CD14-positive monocyte (primary cell): ENCODE measurements around the gene SUGCT. TPM values are rescaled to one million over a fixed set of nuclear protein-coding genes. Genes with fewer than 3 reads are reported as not detected.

Experiments used
- DNase-seq, 3 donors: peaks; one replicate each; pipeline ENCODE4 v3.0.0-alpha.2; 2011 to 2022
- H2AFZ ChIP-seq: 2 replicates; pipeline ENCODE4 v1.6.0; 2012; ENCODE audit warnings: mild to moderate bottlenecking, low read depth, low read length, inconsistent platforms; ENCODE audit not compliant: insufficient read depth, poor library complexity, severe bottlenecking
- H3K27ac ChIP-seq, 2 donors: 1 replicate in 1 of 2; 2 replicates in 1 of 2; pipeline ENCODE4 v1.5.1; 2012 to 2013; ENCODE audit warnings: low read length in 2 of 2, control low read depth in 1 of 2, inconsistent platforms in 1 of 2, low read depth in 1 of 2, mild to moderate bottlenecking in 1 of 2
- H3K27me3 ChIP-seq, 2 donors: one replicate each; pipeline versions ENCODE4 v1.6.0 to v1.6.1; 2011 to 2013; ENCODE audit warnings: low read length in 2 of 2; ENCODE audit not compliant: control insufficient read depth in 2 of 2, insufficient read depth in 2 of 2
- H3K36me3 ChIP-seq, 2 donors: replicated peaks in 1 of 2; 1 replicate in 1 of 2; 2 replicates in 1 of 2; pipeline versions ENCODE4 v1.5.1 to v1.6.1; 2012 to 2013; ENCODE audit warnings: low read length in 2 of 2, control low read depth in 1 of 2, inconsistent platforms in 1 of 2, mild to moderate bottlenecking in 1 of 2; ENCODE audit not compliant: insufficient read depth in 2 of 2, control insufficient read depth in 1 of 2
- H3K4me1 ChIP-seq, 2 donors: 1 replicate in 1 of 2; 2 replicates in 1 of 2; pipeline versions ENCODE4 v1.5.1 to v1.6.1; 2012 to 2013; ENCODE audit warnings: low read length in 2 of 2, control low read depth in 1 of 2, inconsistent platforms in 1 of 2, mild to moderate bottlenecking in 1 of 2, moderate library complexity in 1 of 2; ENCODE audit not compliant: insufficient read depth in 2 of 2, control insufficient read depth in 1 of 2
- H3K4me2 ChIP-seq: replicated peaks from 2 replicates; pipeline ENCODE3; 2012; ENCODE audit warnings: low read length, moderate library complexity, mild to moderate bottlenecking; ENCODE audit not compliant: poor library complexity, severe bottlenecking; ENCODE audit errors: extremely low read depth
- H3K4me3 ChIP-seq, 3 experiments: fragments of 200-600 bp in 1 of 3; sonication (generic) in 1 of 3; replicated peaks in 1 of 3; 1 replicate in 2 of 3; 2 replicates in 1 of 3; pipeline ENCODE4 v1.5.1; 2011 to 2013; ENCODE audit warnings: low read length in 3 of 3, mild to moderate bottlenecking in 3 of 3, control low read depth in 2 of 3, low read depth in 2 of 3, inconsistent platforms in 1 of 3, moderate library complexity in 1 of 3
- H3K79me2 ChIP-seq: 2 replicates; pipeline ENCODE4 v1.6.0; 2012; ENCODE audit warnings: mild to moderate bottlenecking, control low read depth, inconsistent platforms, low read length, moderate library complexity; ENCODE audit not compliant: insufficient read depth
- H3K9ac ChIP-seq: 2 replicates; pipeline ENCODE4 v1.6.0; 2017; ENCODE audit warnings: low read length, mild to moderate bottlenecking; ENCODE audit not compliant: insufficient read depth, poor library complexity, severe bottlenecking
- H3K9me3 ChIP-seq, 2 donors: replicated peaks in 1 of 2; 1 replicate in 1 of 2; 2 replicates in 1 of 2; pipeline versions ENCODE4 v1.5.1 to v1.6.1; 2012 to 2013; ENCODE audit warnings: low read length in 2 of 2, control low read depth in 1 of 2; ENCODE audit not compliant: control insufficient read depth in 1 of 2, insufficient read depth in 1 of 2
- H4K20me1 ChIP-seq: 2 replicates; pipeline ENCODE4 v1.6.0; 2012; ENCODE audit warnings: mild to moderate bottlenecking, low read length, control low read depth, moderate library complexity; ENCODE audit not compliant: insufficient read depth
- H3K27ac Mint-ChIP-seq, 7 donors: one replicate each; pipeline ENCODE4 v1.8.0; 2020; ENCODE audit warnings: mild to moderate bottlenecking in 7 of 7, mixed read lengths in 7 of 7, moderate library complexity in 6 of 7, inconsistent platforms in 2 of 7
- H3K27me3 Mint-ChIP-seq, 3 donors: one replicate each; pipeline ENCODE4 v1.8.0; 2021 to 2022; ENCODE audit warnings: low read depth in 3 of 3, mild to moderate bottlenecking in 3 of 3, mixed read lengths in 3 of 3, moderate library complexity in 3 of 3, inconsistent platforms in 1 of 3
- H3K36me3 Mint-ChIP-seq, 2 donors: one replicate each; pipeline ENCODE4 v1.8.0; 2020; ENCODE audit warnings: mixed read lengths in 2 of 2, inconsistent platforms in 1 of 2, mild to moderate bottlenecking in 1 of 2
- H3K4me1 Mint-ChIP-seq: one replicate; pipeline ENCODE4 v1.8.0; 2020; ENCODE audit warnings: mild to moderate bottlenecking, mixed read lengths
- H3K4me3 Mint-ChIP-seq, 2 donors: one replicate each; pipeline ENCODE4 v1.8.0; 2020; ENCODE audit warnings: mild to moderate bottlenecking in 2 of 2, mixed read lengths in 2 of 2, moderate library complexity in 1 of 2
- H3K9me3 Mint-ChIP-seq, 7 donors: one replicate each; pipeline ENCODE4 v1.8.0; 2020 to 2022; ENCODE audit warnings: mixed read lengths in 7 of 7, mild to moderate bottlenecking in 6 of 7, moderate library complexity in 6 of 7, inconsistent platforms in 2 of 7
- CTCF ChIP-seq: fragments of 200-600 bp; IDR thresholded peaks from one replicate; pipeline ENCODE4 v1.8.0; 2022; ENCODE audit warnings: antibody characterized with exemption, mild to moderate bottlenecking
- WGBS: methylation state at CpG from one replicate; pipeline ENCODE4 v1.1.5; 2013; ENCODE audit warnings: missing lambda C conversion rate; ENCODE audit not compliant: insufficient coverage; 5-methylcytosine and 5-hydroxymethylcytosine counted together
- intact Hi-C, 2 donors: fragments of 100-400 bp; cut with micrococcal nuclease; formaldehyde crosslinking; loops; one replicate each; pipeline versions ENCODE4 v1.15.0 to v1.15.1; 2023
- polyA plus RNA-seq, 3 donors: library from polyadenylated mRNA; depleted of rRNA in 1 of 3; unstranded in 2 of 3; stranded (reverse) in 1 of 3; fragments of 300-500 nt in 2 of 3; fragments of >200 nt in 1 of 3; fragmentation: Illumina TruSeq in 2 of 3; gene quantifications; 1 replicate in 2 of 3; 2 replicates in 1 of 3; pipeline ENCODE4 v1.2.3, GENCODE V29; 2012 to 2021

SUGCT gene
- polyA plus RNA-seq, 3 donors: not detected

GRCh38 chr7:40826411-40827221, 691.8 kb downstream of the SUGCT start:
- Histone ChIP-seq H3K4me2 (no peak overlapping the region), H3K9me3 (no peaks in the 10 kb centered on the region), H3K4me1 (no peaks in the 10 kb centered on the region), H3K27ac (no peak overlapping the region), H4K20me1 (no peaks in the 10 kb centered on the region), H3K79me2 (no peaks in the 10 kb centered on the region), H3K9ac (no peak overlapping the region), H3K27me3 (no peaks in the 10 kb centered on the region), H2AFZ (no peak overlapping the region), H3K4me3 (no peak overlapping the region), H3K36me3 (no peaks in the 10 kb centered on the region)
- Mint-ChIP-seq H3K4me1 (no peaks in the 10 kb centered on the region), H3K9me3 (peaks cover 0 to 12% (median 2%) of the 10 kb centered on the region in 7 donors), H3K36me3 (no peaks in the 10 kb centered on the region), H3K27ac (no peak overlapping the region), H3K4me3 (no peak overlapping the region), H3K27me3 (no peaks in the 10 kb centered on the region)
- DNase-seq: no peak
- whole genome bisulfite sequencing: 100% methylated on average over 1 of the region's 3 CpGs
- TF ChIP-seq CTCF: no peak
- intact Hi-C loops: no loop called here

DNA sequence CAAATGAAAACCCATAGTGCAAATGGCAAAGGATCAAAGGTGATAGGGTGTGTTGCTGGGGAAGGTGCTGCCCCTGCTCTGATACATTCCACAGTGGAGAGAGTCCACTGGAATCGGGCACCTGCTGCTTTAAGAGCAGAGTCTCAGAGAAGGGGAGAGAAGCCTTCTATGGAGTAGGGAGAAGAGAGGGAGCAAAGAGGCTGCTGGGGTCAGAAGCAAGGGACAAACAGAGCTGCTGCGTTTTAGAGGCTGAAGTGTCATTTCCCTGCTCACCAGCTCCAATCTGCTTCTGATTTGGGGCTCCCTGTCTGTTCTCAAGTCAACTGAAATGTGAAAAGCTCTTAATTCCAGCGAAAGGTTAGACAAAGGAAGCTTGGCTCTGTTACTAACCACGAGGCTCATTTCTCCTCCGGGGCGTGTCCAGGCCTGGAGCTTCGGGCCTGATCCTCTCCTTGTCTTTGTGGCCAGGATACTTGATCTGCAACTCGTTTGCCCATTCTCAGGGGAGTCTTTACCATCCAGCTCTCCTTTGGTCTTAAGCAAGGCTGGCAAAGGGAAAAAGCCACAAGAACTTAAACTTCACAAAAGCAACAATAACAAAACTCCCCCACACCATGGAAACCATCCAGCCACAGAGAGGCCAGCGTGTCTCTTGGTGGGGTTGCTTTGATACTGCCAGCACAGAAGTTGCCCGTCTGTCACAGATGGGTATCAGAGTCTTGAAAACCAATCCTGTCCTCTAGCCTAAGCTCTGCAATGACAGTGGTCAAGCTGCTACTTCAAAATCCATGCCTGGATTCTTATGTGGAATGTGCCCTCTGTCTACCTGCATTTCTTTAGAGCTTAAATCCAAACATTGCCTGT, 692.6 kb downstream of the SUGCT start:
- H4K20me1 ChIP-seq: no peaks in the 10 kb centered on the region
- no peak for DNase-seq
- no peak for TF ChIP-seq CTCF
- H2AFZ ChIP-seq: no peak overlapping the region
- 87% methylated on average over 9 of the region's 10 CpGs for WGBS
- Mint-ChIP-seq H3K36me3 (no peaks in the 10 kb centered on the region), H3K9me3 (peaks cover 0 to 7% (median 3%) of the 10 kb centered on the region in 7 donors), H3K27ac (no peak overlapping the region), H3K4me1 (no peaks in the 10 kb centered on the region), H3K27me3 (no peaks in the 10 kb centered on the region), H3K4me3 (no peak overlapping the region)
- no peaks in the 10 kb centered on the region for H3K36me3 ChIP-seq
- H3K9ac ChIP-seq: no peak overlapping the region
- H3K27ac ChIP-seq: no peak overlapping the region
- H3K9me3 ChIP-seq: no peaks in the 10 kb centered on the region
- no peak overlapping the region for H3K4me2 ChIP-seq
- H3K4me3 ChIP-seq: no peak overlapping the region
- no peaks in the 10 kb centered on the region for H3K27me3 ChIP-seq
- intact Hi-C loops: no loop called here
- no peaks in the 10 kb centered on the region for H3K79me2 ChIP-seq
- no peaks in the 10 kb centered on the region for H3K4me1 ChIP-seq
